Liver (tissue), 9 donors: ENCODE data around the gene PPP2R5A. TPM values are rescaled to one million over a fixed set of nuclear protein-coding genes. Genes with fewer than 3 reads are reported as not detected.

Experiments
- DNase-seq: peaks from one replicate; pipeline ENCODE4 v3.0.0-alpha.2; 2017; ENCODE audit warnings: low spot score
- H3K27ac ChIP-seq, 2 donors: one replicate each; pipeline ENCODE4 v1.7.0; 2013; ENCODE audit warnings: inconsistent platforms in 2 of 2, low read length in 2 of 2, control low read depth in 1 of 2, low read depth in 1 of 2, mild to moderate bottlenecking in 1 of 2
- H3K27me3 ChIP-seq, 4 donors: one replicate each; pipeline versions ENCODE4 v1.6.1 to v1.7.0; 2013; ENCODE audit warnings: low read length in 3 of 4, inconsistent platforms in 1 of 4, mild to moderate bottlenecking in 1 of 4, moderate library complexity in 1 of 4; ENCODE audit not compliant: control insufficient read depth in 4 of 4, insufficient read depth in 4 of 4
- H3K36me3 ChIP-seq, 4 donors: one replicate each; pipeline versions ENCODE4 v1.6.1 to v1.7.0; 2013; ENCODE audit warnings: low read length in 3 of 4, mild to moderate bottlenecking in 3 of 4, low read depth in 1 of 4, moderate library complexity in 1 of 4; ENCODE audit not compliant: control insufficient read depth in 4 of 4, insufficient read depth in 3 of 4
- H3K4me1 ChIP-seq, 4 donors: one replicate each; pipeline versions ENCODE4 v1.6.1 to v1.7.0; 2013; ENCODE audit warnings: low read length in 3 of 4, mild to moderate bottlenecking in 3 of 4, moderate library complexity in 1 of 4; ENCODE audit not compliant: control insufficient read depth in 4 of 4, insufficient read depth in 4 of 4
- H3K4me3 ChIP-seq, 3 donors: one replicate each; pipeline versions ENCODE4 v1.6.1 to v1.7.0; 2013; ENCODE audit warnings: low read length in 3 of 3, control low read depth in 1 of 3, low read depth in 1 of 3, mild to moderate bottlenecking in 1 of 3
- H3K9ac ChIP-seq, 2 donors: one replicate each; pipeline ENCODE4 v1.7.0; 2013; ENCODE audit warnings: low read length in 2 of 2, mild to moderate bottlenecking in 2 of 2, moderate library complexity in 2 of 2, control low read depth in 1 of 2, low read depth in 1 of 2
- H3K9me3 ChIP-seq, 4 donors: one replicate each; pipeline versions ENCODE4 v1.6.1 to v1.7.0; 2013; ENCODE audit warnings: low read length in 3 of 4; ENCODE audit not compliant: control insufficient read depth in 4 of 4
- ATF3 ChIP-seq: IDR thresholded peaks from 2 replicates; pipeline ENCODE4 v1.6.1; 2016; ENCODE audit warnings: antibody characterized with exemption
- CTCF ChIP-seq: fragments of 150-350 bp; IDR thresholded peaks from 2 replicates; pipeline ENCODE4 v1.5.1; 2017; ENCODE audit warnings: improper control_type of control experiment, low read depth, low read length; ENCODE audit not compliant: missing input control
- EGR1 ChIP-seq, 2 donors: IDR thresholded peaks; 2 replicates each; pipeline ENCODE4 v1.6.1; 2016 to 2018; ENCODE audit warnings: antibody characterized with exemption in 2 of 2, low read depth in 2 of 2
- FOXA1 ChIP-seq: IDR thresholded peaks from 2 replicates; pipeline ENCODE4 v1.6.1; 2016; ENCODE audit warnings: antibody characterized with exemption
- FOXA2 ChIP-seq: IDR thresholded peaks from 2 replicates; pipeline ENCODE4 v1.6.1; 2016; ENCODE audit warnings: antibody characterized with exemption
- GABPA ChIP-seq, 2 donors: IDR thresholded peaks in 1 of 2; conservative IDR thresholded peaks in 1 of 2; 2 replicates each; pipeline ENCODE4 v1.6.1; 2016; ENCODE audit warnings: antibody characterized with exemption in 2 of 2, mild to moderate bottlenecking in 1 of 2, moderate library complexity in 1 of 2
- HNF4A ChIP-seq, 2 donors: conservative IDR thresholded peaks; 2 replicates each; pipeline ENCODE4 v1.6.1; 2016; ENCODE audit warnings: antibody characterized with exemption in 2 of 2, mild to moderate bottlenecking in 2 of 2
- HNF4G ChIP-seq: IDR thresholded peaks from 2 replicates; pipeline ENCODE4 v1.6.1; 2016; ENCODE audit warnings: antibody characterized with exemption
- JUND ChIP-seq, 2 donors: IDR thresholded peaks; 2 replicates each; pipeline ENCODE4 v1.6.1; 2016; ENCODE audit warnings: antibody characterized with exemption in 2 of 2
- MAX ChIP-seq: IDR thresholded peaks from 2 replicates; pipeline ENCODE4 v1.6.1; 2016; ENCODE audit warnings: antibody characterized with exemption
- NR2F2 ChIP-seq: IDR thresholded peaks from 2 replicates; pipeline ENCODE4 v1.6.1; 2016; ENCODE audit warnings: antibody characterized with exemption
- RAD21 ChIP-seq, 2 donors: IDR thresholded peaks; 2 replicates each; pipeline ENCODE4 v1.6.1; 2016; ENCODE audit warnings: antibody characterized with exemption in 2 of 2, mild to moderate bottlenecking in 2 of 2
- REST ChIP-seq: IDR thresholded peaks from 2 replicates; pipeline ENCODE4 v1.6.1; 2016; ENCODE audit warnings: antibody characterized with exemption, mild to moderate bottlenecking
- RXRA ChIP-seq, 2 donors: IDR thresholded peaks; 2 replicates each; pipeline ENCODE4 v1.6.1; 2017 to 2018; ENCODE audit warnings: antibody characterized with exemption in 2 of 2, mild to moderate bottlenecking in 1 of 2
- SP1 ChIP-seq: IDR thresholded peaks from 2 replicates; pipeline ENCODE4 v1.6.1; 2018; ENCODE audit warnings: antibody characterized with exemption, mild to moderate bottlenecking
- TAF1 ChIP-seq: conservative IDR thresholded peaks from 2 replicates; pipeline ENCODE4 v1.6.1; 2016; ENCODE audit warnings: antibody characterized with exemption, mild to moderate bottlenecking
- YY1 ChIP-seq: IDR thresholded peaks from 2 replicates; pipeline ENCODE4 v1.6.1; 2016; ENCODE audit warnings: antibody characterized with exemption, mild to moderate bottlenecking
- ZBTB33 ChIP-seq: IDR thresholded peaks from 2 replicates; pipeline ENCODE4 v1.6.1; 2016; ENCODE audit warnings: antibody characterized with exemption
- WGBS: extraction: QIAGEN DNeasy Blood & Tissue Kit; methylation state at CpG from one replicate; pipeline ENCODE4 v1.1.7; 2013; 5-methylcytosine and 5-hydroxymethylcytosine counted together
- polyA plus RNA-seq, 2 donors: library from polyadenylated mRNA; stranded (reverse) in 1 of 2; unstranded in 1 of 2; fragments of 200-250 nt in 1 of 2; fragments of >200 nt in 1 of 2; fragmentation: Nextera tagmentation in 1 of 2; extraction: Ambion mirVana in 1 of 2; gene quantifications; one replicate each; pipeline versions ENCODE4 v1.2.1 to v1.2.3, GENCODE V29; 2013 to 2015
- total RNA-seq, 2 donors: library from RNA; depleted of rRNA; stranded (reverse); fragments of >200 nt; gene quantifications; one replicate each; pipeline ENCODE4 v1.2.3, GENCODE V29; 2014
- donor health status: healthy.
- donor health status: healthy.
- donor health status: healthy.
- donor health status: healthy.
- donor health status: healthy.

The PPP2R5A gene
- 10 to 100 TPM; 29.5 to 40.7 TPM for total RNA-seq
- polyA plus RNA-seq = 10 to 100 TPM; 22.9 to 27.4 TPM

- H3K4me3 ChIP-seq = peak within 1 kb of the TSS; percentile 76 to 99 (median 98)
- H3K9ac ChIP-seq = peak within 1 kb of the TSS; percentile 93 to 94
- WGBS = under 1% methylated on average over 92 of the region's 92 CpGs
- no peaks in the 10 kb centered on the region for H3K27me3 ChIP-seq
- TF ChIP-seq ZBTB33 (peak; percentile 57), RAD21 (IDR thresholded peaks at IDR 0.05) (peak in 1 of 2 donors; percentile 44), YY1 (peak; percentile 81), MAX (peak; percentile 36), FOXA2 (no peak), TAF1 (peak; percentile 92), HNF4A (conservative IDR thresholded peaks at IDR 0.05) (no peak), ATF3 (peak; percentile 13), RXRA (IDR thresholded peaks at IDR 0.05) (peak in 1 of 2 donors; percentile 32), NR2F2 (no peak), FOXA1 (peak; percentile 16), REST (peak; percentile 90), HNF4G (no peak), CTCF (no peak), GABPA (IDR thresholded peaks at IDR 0.05 in 1 of 2, conservative IDR thresholded peaks at IDR 0.05 in 1 of 2) (peak in 1 of 2 donors; percentile 68), EGR1 (IDR thresholded peaks at IDR 0.05; ENCODE audit: low read depth in 2 of 2) (peak; percentile 41 to 78), SP1 (peak; percentile 92), JUND (IDR thresholded peaks at IDR 0.05) (no peak)
- H3K9me3 ChIP-seq = no peaks in the 10 kb centered on the region
- H3K36me3 ChIP-seq = no peaks in the 10 kb centered on the region
- DNase-seq = peak; percentile 98
- peak within 1 kb of the TSS; percentile 99 for H3K27ac ChIP-seq
- peaks cover 2 to 26% (median 15%) of the 10 kb centered on the region in 4 donors for H3K4me1 ChIP-seq
These were observed at the start of gene PPP2R5A for GRCh38 chr1:212284744-212285684. Gene PPP2R5A (plus strand): TSS chr1:212285410. CDS start chr1:212286111, 701 bp downstream.
